ENCODE data around the gene SPTB.

Gene SPTB

GRCh38 chr14:64748995-64749714 is 130.6 kb downstream of the SPTB start:
- ATAC-seq (ENCODE audit: insufficient read depth, low read depth) (no peak), DNase-seq (no peak)
- no peak overlapping the region for H3K9ac ChIP-seq (ENCODE audit: low read depth, low read length)
- no peak for TF ChIP-seq EZH2 (IDR thresholded peaks at IDR 0.05; ENCODE audit: borderline replicate concordance, low read depth, low read length, severe bottlenecking)
- H3K4me1 ChIP-seq (ENCODE audit: insufficient read depth, low read length) = no peaks in the 10 kb centered on the region
- no peaks in the 10 kb centered on the region for H3K79me2 ChIP-seq (ENCODE audit: insufficient read depth, low read length)
- H3K27ac ChIP-seq (ENCODE audit: low read length) = no peak overlapping the region
- no peaks in the 10 kb centered on the region for H4K20me1 ChIP-seq (ENCODE audit: insufficient read depth, low read length)
- no peak overlapping the region for H3K4me3 ChIP-seq (ENCODE audit: low read depth in 1 of 2, low read length in 2 of 2)
- no peak overlapping the region for H3K4me2 ChIP-seq (ENCODE audit: insufficient read depth, low read length)
- H3K27me3 ChIP-seq (ENCODE audit: insufficient read depth, low read length, poor library complexity) = no peaks in the 10 kb centered on the region
- no peaks in the 10 kb centered on the region for H3K9me3 ChIP-seq (ENCODE audit: insufficient read depth, low read length, severe bottlenecking)
- no peaks in the 10 kb centered on the region for H3K36me3 ChIP-seq (ENCODE audit: insufficient read depth, low read length)
- no peak overlapping the region for H2AFZ ChIP-seq (ENCODE audit: low read depth, low read length)

DNA sequence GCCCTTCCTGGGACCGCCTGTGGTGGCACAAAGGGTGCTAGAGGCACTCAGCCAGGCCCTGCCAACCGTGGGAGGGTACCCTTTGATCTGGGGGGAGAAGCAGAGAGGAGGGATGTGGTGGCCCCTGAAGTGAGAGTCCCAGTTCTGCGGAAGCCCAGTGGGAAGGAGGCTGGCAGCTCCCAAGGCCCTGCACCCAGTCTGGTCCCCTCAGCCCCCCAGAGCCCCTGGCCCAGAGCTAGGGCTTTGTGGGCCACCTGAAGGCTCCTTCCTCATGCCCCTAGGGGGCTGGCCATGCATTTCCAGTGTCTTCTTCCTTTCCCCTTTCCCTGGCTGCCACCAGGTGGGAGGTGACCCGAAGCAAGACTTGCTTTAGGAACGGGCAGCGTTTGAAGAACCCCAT is 131.2 kb downstream of the SPTB start:
- H3K9me3 ChIP-seq (ENCODE audit: insufficient read depth, low read length, severe bottlenecking) = no peaks in the 10 kb centered on the region
- H3K36me3 ChIP-seq (ENCODE audit: insufficient read depth, low read length) = no peaks in the 10 kb centered on the region
- no peaks in the 10 kb centered on the region for H3K79me2 ChIP-seq (ENCODE audit: insufficient read depth, low read length)
- H3K4me2 ChIP-seq (ENCODE audit: insufficient read depth, low read length) = no peak overlapping the region
- no peaks in the 10 kb centered on the region for H3K4me1 ChIP-seq (ENCODE audit: insufficient read depth, low read length)
- DNase-seq = no peak
- TF ChIP-seq CTCF (IDR thresholded peaks at IDR 0.05; ENCODE audit: borderline replicate concordance, extremely low read depth, low read length, poor library complexity, severe bottlenecking) (no peak), EZH2 (IDR thresholded peaks at IDR 0.05; ENCODE audit: borderline replicate concordance, low read depth, low read length, severe bottlenecking) (no peak)
- no peak overlapping the region for H3K27ac ChIP-seq (ENCODE audit: low read length)
- H3K9ac ChIP-seq (ENCODE audit: low read depth, low read length) = no peak overlapping the region
- no peak overlapping the region for H3K4me3 ChIP-seq (ENCODE audit: low read depth in 1 of 2, low read length in 2 of 2)
- H4K20me1 ChIP-seq (ENCODE audit: insufficient read depth, low read length) = no peaks in the 10 kb centered on the region
- no peak overlapping the region for H2AFZ ChIP-seq (ENCODE audit: low read depth, low read length)
- H3K27me3 ChIP-seq (ENCODE audit: insufficient read depth, low read length, poor library complexity) = no peaks in the 10 kb centered on the region
- no peak for ATAC-seq (ENCODE audit: insufficient read depth, low read depth)

DNA sequence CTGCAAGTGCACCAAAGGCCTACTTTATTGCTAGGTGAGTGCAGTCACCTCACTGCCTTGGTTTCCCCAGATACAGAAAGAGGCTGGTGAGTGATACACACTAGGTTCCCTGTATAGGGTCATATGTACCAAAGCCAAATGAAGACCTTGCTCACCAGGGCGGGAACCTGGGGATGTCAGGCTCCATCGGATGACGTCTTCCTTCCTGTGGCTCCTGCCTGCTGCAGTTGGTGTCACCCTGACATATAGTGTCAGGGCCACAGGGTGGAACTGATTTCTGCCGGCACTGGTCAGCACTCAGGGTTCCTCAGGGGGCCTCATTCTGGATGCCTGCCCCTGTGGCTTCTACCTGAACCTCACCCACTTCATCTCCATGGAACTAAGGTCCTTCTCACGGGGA is 132.4 kb downstream of the SPTB start:
- Histone ChIP-seq H3K36me3 (ENCODE audit: insufficient read depth, low read length) (no peaks in the 10 kb centered on the region), H3K4me1 (ENCODE audit: insufficient read depth, low read length) (no peaks in the 10 kb centered on the region), H3K79me2 (ENCODE audit: insufficient read depth, low read length) (no peaks in the 10 kb centered on the region), H4K20me1 (ENCODE audit: insufficient read depth, low read length) (no peaks in the 10 kb centered on the region), H3K9me3 (ENCODE audit: insufficient read depth, low read length, severe bottlenecking) (no peaks in the 10 kb centered on the region), H3K27ac (ENCODE audit: low read length) (no peak overlapping the region), H3K4me3 (ENCODE audit: low read depth in 1 of 2, low read length in 2 of 2) (no peak overlapping the region), H3K4me2 (ENCODE audit: insufficient read depth, low read length) (no peak overlapping the region), H2AFZ (ENCODE audit: low read depth, low read length) (no peak overlapping the region), H3K9ac (ENCODE audit: low read depth, low read length) (no peak overlapping the region), H3K27me3 (ENCODE audit: insufficient read depth, low read length, poor library complexity) (no peaks in the 10 kb centered on the region)
- no peak for ATAC-seq (ENCODE audit: insufficient read depth, low read depth)
- no peak for DNase-seq
- no peak for TF ChIP-seq EZH2 (IDR thresholded peaks at IDR 0.05; ENCODE audit: borderline replicate concordance, low read depth, low read length, severe bottlenecking)
- no peak for TF ChIP-seq CTCF (IDR thresholded peaks at IDR 0.05; ENCODE audit: borderline replicate concordance, extremely low read depth, low read length, poor library complexity, severe bottlenecking)

- no peak overlapping the region for H3K4me2 ChIP-seq (ENCODE audit: insufficient read depth, low read length)
- ATAC-seq (ENCODE audit: insufficient read depth, low read depth) = no peak
- no peaks in the 10 kb centered on the region for H3K9me3 ChIP-seq (ENCODE audit: insufficient read depth, low read length, severe bottlenecking)
- no peak for TF ChIP-seq CTCF (IDR thresholded peaks at IDR 0.05; ENCODE audit: borderline replicate concordance, extremely low read depth, low read length, poor library complexity, severe bottlenecking)
- no peak for TF ChIP-seq EZH2 (IDR thresholded peaks at IDR 0.05; ENCODE audit: borderline replicate concordance, low read depth, low read length, severe bottlenecking)
- no peak for DNase-seq
- no peaks in the 10 kb centered on the region for H3K36me3 ChIP-seq (ENCODE audit: insufficient read depth, low read length)
- no peaks in the 10 kb centered on the region for H3K4me1 ChIP-seq (ENCODE audit: insufficient read depth, low read length)
- H3K79me2 ChIP-seq (ENCODE audit: insufficient read depth, low read length) = no peaks in the 10 kb centered on the region
- H4K20me1 ChIP-seq (ENCODE audit: insufficient read depth, low read length) = no peaks in the 10 kb centered on the region
- no peaks in the 10 kb centered on the region for H3K27me3 ChIP-seq (ENCODE audit: insufficient read depth, low read length, poor library complexity)
- no peak overlapping the region for H3K4me3 ChIP-seq (ENCODE audit: low read depth in 1 of 2, low read length in 2 of 2)
- no peak overlapping the region for H3K9ac ChIP-seq (ENCODE audit: low read depth, low read length)
- no peak overlapping the region for H2AFZ ChIP-seq (ENCODE audit: low read depth, low read length)
- no peak overlapping the region for H3K27ac ChIP-seq (ENCODE audit: low read length)
Observed at GRCh38 chr14:64746298-64747250, 133.1 kb downstream of the SPTB start.

All from DND-41 (cell line).